LNCaP clone FGC (cell line): ENCODE data around the gene SH3RF2.

ENCODE experiments used
- DNase-seq: peaks from one replicate; pipeline ENCODE4 v3.0.0-alpha.2; 2011; ENCODE audit warnings: low read depth
- H3K4me3 ChIP-seq: 2 replicates; pipeline ENCODE4 v1.5.1; 2011; ENCODE audit warnings: mild to moderate bottlenecking, low read depth, low read length, control low read depth
- CTCF ChIP-seq: IDR thresholded peaks from 2 replicates; pipeline ENCODE4 v1.5.1; 2012; ENCODE audit warnings: mild to moderate bottlenecking; ENCODE audit not compliant: control insufficient read depth, insufficient read depth; ENCODE audit errors: extremely low read depth

Gene SH3RF2

GRCh38 chr5:145912019-145912418 lies 24.4 kb upstream of the SH3RF2 start:
- DNase-seq = no peak
- no peak overlapping the region for H3K4me3 ChIP-seq
- TF ChIP-seq CTCF = no peak

GRCh38 chr5:145912594-145912993 lies 23.8 kb upstream of the SH3RF2 start:
- no peak for DNase-seq
- no peak for TF ChIP-seq CTCF
- H3K4me3 ChIP-seq = no peak overlapping the region

- no peak overlapping the region for H3K4me3 ChIP-seq
- TF ChIP-seq CTCF = no peak
- no peak for DNase-seq
Measured at GRCh38 chr5:145913701-145914100, 22.7 kb upstream of the SH3RF2 start.

GRCh38 chr5:145915970-145916638 lies 20.3 kb upstream of the SH3RF2 start:
- no peak for TF ChIP-seq CTCF
- no peak overlapping the region for H3K4me3 ChIP-seq
- no peak for DNase-seq

GRCh38 chr5:145917288-145917687 lies 19.1 kb upstream of the SH3RF2 start:
- DNase-seq = no peak
- no peak for TF ChIP-seq CTCF
- H3K4me3 ChIP-seq = no peak overlapping the region

GRCh38 chr5:145918397-145918796 lies 18.0 kb upstream of the SH3RF2 start:
- no peak for DNase-seq
- no peak for TF ChIP-seq CTCF
- no peak overlapping the region for H3K4me3 ChIP-seq

GRCh38 chr5:145919413-145919812 lies 17.0 kb upstream of the SH3RF2 start:
- DNase-seq = no peak
- TF ChIP-seq CTCF = no peak

More at GRCh38 chr5:145919413-145919812, 17.0 kb upstream of the SH3RF2 start:
- no peak overlapping the region for H3K4me3 ChIP-seq
